GM20000 (cell line): ENCODE measurements around the gene MAP3K4.
A peak's percentile ranks its signal among the peaks of the same experiment; 100 is the strongest.

Experiments
- DNase-seq: peaks from one replicate; pipeline ENCODE4 v3.0.0; 2012; ENCODE audit warnings: low spot score
- TF ChIP-seq, protein P1 (sequence below): IDR thresholded peaks from 2 replicates; pipeline ENCODE4 v1.5.1; 2012; ENCODE audit warnings: mild to moderate bottlenecking, control low read depth; ENCODE audit errors: extremely low read depth, missing control alignments

MAP3K4 gene

DNA sequence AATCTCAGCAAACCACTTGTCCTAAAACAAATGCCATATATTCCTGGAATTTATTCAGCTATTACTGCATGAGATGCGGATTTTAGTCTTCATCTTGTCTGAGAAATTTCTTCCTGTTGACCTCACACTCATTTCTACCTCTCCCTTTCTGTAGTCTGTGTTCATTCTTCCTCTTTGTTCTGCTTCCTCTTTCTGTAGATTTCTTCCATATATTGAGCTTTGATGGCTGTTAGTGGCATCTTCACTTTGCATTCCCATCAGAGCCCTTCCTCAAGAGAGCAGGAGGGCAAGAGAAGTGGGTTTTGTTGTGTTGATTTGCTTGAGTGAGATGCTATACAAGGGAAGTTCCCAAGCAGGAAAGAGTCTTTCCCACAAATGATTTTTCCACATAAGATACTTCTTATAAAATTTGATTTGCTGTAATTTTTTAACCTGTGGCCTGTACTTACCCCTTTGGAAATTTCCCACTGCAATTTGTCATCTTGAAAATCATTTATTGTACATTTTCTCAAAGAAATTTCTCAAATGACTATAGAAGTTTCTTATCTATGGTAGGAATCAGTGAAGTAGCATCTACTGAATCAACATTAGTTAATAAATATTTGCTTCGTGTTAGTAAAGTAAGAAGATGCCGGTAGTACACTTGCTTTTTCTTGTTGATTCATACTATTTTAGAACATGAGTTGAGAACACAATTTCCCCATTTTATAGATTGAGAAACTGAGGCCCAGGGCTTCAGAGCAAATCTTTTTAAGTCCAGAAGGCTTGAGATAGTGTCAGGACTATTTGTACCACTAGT is 43.8 kb downstream of the MAP3K4 start:
- no peak for DNase-seq
- TF ChIP-seq, protein P1, sequence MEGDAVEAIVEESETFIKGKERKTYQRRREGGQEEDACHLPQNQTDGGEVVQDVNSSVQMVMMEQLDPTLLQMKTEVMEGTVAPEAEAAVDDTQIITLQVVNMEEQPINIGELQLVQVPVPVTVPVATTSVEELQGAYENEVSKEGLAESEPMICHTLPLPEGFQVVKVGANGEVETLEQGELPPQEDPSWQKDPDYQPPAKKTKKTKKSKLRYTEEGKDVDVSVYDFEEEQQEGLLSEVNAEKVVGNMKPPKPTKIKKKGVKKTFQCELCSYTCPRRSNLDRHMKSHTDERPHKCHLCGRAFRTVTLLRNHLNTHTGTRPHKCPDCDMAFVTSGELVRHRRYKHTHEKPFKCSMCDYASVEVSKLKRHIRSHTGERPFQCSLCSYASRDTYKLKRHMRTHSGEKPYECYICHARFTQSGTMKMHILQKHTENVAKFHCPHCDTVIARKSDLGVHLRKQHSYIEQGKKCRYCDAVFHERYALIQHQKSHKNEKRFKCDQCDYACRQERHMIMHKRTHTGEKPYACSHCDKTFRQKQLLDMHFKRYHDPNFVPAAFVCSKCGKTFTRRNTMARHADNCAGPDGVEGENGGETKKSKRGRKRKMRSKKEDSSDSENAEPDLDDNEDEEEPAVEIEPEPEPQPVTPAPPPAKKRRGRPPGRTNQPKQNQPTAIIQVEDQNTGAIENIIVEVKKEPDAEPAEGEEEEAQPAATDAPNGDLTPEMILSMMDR, result no peak

DNA sequence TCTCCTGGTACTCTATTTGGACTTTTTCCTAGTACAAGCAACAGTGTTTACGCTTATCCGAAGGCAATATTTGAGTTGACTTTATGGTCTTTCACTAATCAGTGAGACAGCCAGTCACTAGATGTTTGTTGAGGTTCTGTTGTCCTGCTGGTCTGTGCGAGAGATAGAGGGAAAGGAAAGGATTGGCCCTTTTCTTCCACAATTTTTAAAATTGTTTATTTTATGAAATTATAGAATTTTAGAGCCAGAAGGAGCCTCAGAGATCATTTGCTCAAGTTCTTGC is 44.4 kb downstream of the MAP3K4 start:
- DNase-seq, result no peak
- TF ChIP-seq, protein P1, result no peak

DNA sequence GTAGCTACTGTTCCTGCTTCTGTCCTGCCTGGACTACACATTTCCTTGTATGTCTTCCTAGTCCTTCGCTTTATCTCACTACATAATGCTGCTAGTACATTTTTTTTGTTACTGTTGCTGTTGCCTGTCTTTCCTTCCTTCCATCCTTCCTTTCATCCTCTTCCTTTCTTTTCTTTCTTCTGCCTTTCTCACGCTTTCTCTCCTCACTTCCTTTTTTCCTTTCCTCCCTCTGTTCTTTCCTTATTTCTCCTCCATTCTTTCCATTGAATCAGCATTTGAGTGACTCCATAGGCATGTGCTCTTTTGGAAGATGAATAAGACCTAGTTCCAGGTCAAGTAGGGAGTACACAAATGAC is 46.3 kb downstream of the MAP3K4 start:
- TF ChIP-seq, protein P1, result no peak

DNA sequence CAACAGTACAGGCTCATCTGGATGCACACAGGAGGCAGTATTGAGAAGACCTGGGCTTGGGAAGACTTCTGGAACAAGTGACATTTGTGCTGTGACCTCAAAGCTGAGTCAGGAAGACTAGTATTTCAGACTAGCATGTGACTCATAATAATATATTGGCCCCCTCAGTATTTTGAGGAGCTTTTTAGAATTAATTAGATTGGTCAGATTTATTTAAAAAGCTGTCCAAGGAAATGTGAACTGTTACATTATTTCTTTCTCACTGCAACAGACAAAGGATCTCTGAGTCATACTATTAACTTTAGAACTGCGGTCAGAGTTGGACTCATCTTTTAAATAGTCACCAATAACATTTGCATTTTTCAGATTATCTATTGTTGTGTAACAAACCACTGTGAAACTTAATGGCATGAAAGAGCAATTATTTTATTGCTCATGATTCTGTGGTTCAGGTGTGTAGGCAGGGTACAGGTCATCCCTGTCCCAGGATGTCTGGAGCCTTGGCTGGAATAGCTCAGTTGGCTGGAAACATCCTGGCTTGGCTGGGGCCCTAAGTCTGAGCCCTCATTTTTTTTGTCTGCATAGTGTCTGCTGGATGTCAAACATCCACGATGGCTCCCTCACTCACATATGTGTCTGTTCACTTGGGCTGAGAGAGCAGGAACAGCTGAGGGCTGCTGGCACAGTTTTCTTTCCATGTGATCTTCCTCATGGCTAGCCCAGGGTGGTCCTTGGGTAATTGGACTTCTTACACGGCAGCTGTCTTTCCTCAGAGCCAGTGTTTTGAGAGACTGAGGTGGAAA is 46.9 kb downstream of the MAP3K4 start:
- peak; percentile 32 for DNase-seq
- TF ChIP-seq, protein P1, result no peak

More for the DNA sequence above, 46.3 kb downstream of the MAP3K4 start:
- no peak for DNase-seq

DNA sequence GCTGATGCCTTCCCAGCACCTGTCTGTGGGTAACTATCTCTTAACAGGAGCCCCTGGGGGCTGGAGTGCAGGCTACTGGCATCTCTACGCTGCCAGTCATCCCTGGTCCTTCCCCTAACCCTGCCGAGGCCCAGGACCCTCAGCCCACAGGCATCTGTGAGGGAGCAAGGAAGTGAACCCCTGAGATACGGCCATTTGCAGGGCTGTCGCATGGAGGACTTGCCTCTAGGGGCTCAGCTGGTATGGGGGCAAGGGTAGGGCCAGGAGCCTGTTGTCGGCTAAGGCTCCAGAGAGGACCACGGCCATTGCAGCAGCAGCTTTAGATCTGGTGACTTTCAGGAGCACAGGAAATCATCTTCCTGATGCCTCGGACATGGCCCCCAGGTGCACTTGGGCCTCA is 49.7 kb downstream of the MAP3K4 start:
- DNase-seq, result no peak
- TF ChIP-seq, protein P1, result no peak

DNA sequence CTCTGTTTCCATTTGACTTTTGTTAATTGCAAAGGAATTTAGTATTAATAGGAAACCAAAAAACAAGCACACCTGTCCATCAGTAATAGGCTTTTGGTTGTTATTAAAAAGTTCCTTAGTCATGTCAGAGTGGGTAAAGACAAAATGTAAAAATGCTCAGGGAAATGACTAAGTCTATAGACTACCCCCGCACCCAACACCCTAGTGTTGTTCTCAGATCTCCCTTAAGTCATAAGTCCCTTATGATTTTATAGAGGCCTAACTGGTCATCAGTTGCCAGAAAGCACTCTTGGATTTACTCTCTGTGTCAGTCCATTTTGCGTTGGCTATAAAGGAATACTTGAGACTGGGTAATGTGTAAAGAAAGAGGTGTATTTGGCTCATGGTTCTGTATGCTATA is 52.8 kb downstream of the MAP3K4 start:
- no peak for DNase-seq
- TF ChIP-seq, protein P1, result no peak

DNA sequence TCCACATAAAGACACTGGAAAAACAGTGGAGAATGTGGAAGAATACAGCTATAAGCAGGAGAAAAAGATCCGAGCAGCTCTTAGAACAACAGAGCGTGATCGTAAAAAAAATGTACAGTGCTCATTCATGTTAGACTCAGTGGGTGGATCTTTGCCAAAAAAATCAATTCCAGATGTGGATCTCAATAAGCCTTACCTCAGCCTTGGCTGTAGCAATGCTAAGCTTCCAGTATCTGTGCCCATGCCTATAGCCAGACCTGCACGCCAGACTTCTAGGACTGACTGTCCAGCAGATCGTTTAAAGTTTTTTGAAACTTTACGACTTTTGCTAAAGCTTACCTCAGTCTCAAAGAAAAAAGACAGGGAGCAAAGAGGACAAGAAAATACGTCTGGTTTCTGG is 57.1 kb downstream of the MAP3K4 start:
- TF ChIP-seq, protein P1, result no peak
- DNase-seq, result no peak
